HG03571 (cell line): ENCODE results near the gene PFDN5.
"Not testable (repeated sequence)": the region's sequence is repeated elsewhere in the genome, so short reads cannot be mapped to it uniquely, and the experiment has no call there.

ENCODE experiments used
- ATAC-seq: cut with Tn5 transposase; IDR thresholded peaks from one replicate; pipeline ENCODE4 v1.9.1; 2021; ENCODE audit not compliant: unreplicated experiment

PFDN5 gene

GRCh38 chr12:53326460-53327185, 31.3 kb downstream of the PFDN5 start:
- ATAC-seq = no peak

- ATAC-seq = no peak
Observed at GRCh38 chr12:53327435-53328042, 32.2 kb downstream of the PFDN5 start.

GRCh38 chr12:53328043-53328435, 32.7 kb downstream of the PFDN5 start:
- no peak for ATAC-seq

GRCh38 chr12:53330671-53331070, 35.3 kb downstream of the PFDN5 start:
- ATAC-seq = no peak

- not testable (repeated sequence) for ATAC-seq
Observed at GRCh38 chr12:53332339-53332738, 37.0 kb downstream of the PFDN5 start.

- no peak for ATAC-seq
Observed at GRCh38 chr12:53332744-53333143, 37.4 kb downstream of the PFDN5 start.

GRCh38 chr12:53333289-53333688, 37.9 kb downstream of the PFDN5 start:
- ATAC-seq = no peak

- no peak for ATAC-seq
Observed at GRCh38 chr12:53333845-53334244, 38.5 kb downstream of the PFDN5 start.

GRCh38 chr12:53334822-53335221, 39.5 kb downstream of the PFDN5 start:
- ATAC-seq = no peak

GRCh38 chr12:53336181-53336681, 40.9 kb downstream of the PFDN5 start, which contains the start of gene SP7:
SP7 (minus strand) TSS chr12:53336354; CDS start chr12:53335646, 708 bp downstream.
- no peak for ATAC-seq

- no peak for ATAC-seq
Observed at GRCh38 chr12:53338017-53338416, 42.7 kb downstream of the PFDN5 start.

GRCh38 chr12:53338916-53339315, 43.6 kb downstream of the PFDN5 start:
- ATAC-seq = no peak

GRCh38 chr12:53340398-53340797, 45.1 kb downstream of the PFDN5 start:
- ATAC-seq = no peak

GRCh38 chr12:53343449-53343848, 48.1 kb downstream of the PFDN5 start:
- no peak for ATAC-seq

GRCh38 chr12:53343969-53344368, 48.6 kb downstream of the PFDN5 start:
- ATAC-seq = no peak

- ATAC-seq = no peak
Observed at GRCh38 chr12:53344487-53344823, 49.1 kb downstream of the PFDN5 start.

GRCh38 chr12:53344824-53345485, 49.6 kb downstream of the PFDN5 start:
- ATAC-seq = peak; percentile 56

GRCh38 chr12:53345486-53346188, 50.3 kb downstream of the PFDN5 start:
- no peak for ATAC-seq

- ATAC-seq = no peak
Observed at GRCh38 chr12:53346491-53346890, 51.1 kb downstream of the PFDN5 start.

- ATAC-seq = no peak
Observed at GRCh38 chr12:53347905-53348304, 52.6 kb downstream of the PFDN5 start.
